HCT116 (cell line): ENCODE data around the gene KASH5.

Source experiments
- ATF3 ChIP-seq: IDR thresholded peaks from 2 replicates; pipeline ENCODE4 v1.6.1; 2012
- EZH2 ChIP-seq: fragments of 200-600 bp; sonication (generic); IDR thresholded peaks from 2 replicates; pipeline ENCODE4 v1.6.1; 2017; ENCODE audit warnings: antibody characterized with exemption, mixed run types
- EZH2phosphoT487 ChIP-seq: fragments of 200-600 bp; IDR thresholded peaks from 2 replicates; pipeline ENCODE4 v1.6.1; 2018; ENCODE audit warnings: antibody characterized with exemption, borderline replicate concordance
- JUND ChIP-seq: IDR thresholded peaks from 2 replicates; pipeline ENCODE4 v1.6.1; 2012
- POLR2A ChIP-seq: IDR thresholded peaks from 2 replicates; pipeline ENCODE4 v1.7.0; 2011; ENCODE audit warnings: borderline replicate concordance; ENCODE audit not compliant: insufficient read depth, insufficient read length; ENCODE audit errors: extremely low read depth
- POLR2AphosphoS5 ChIP-seq: IDR thresholded peaks from 2 replicates; pipeline ENCODE4 v1.6.1; 2011; ENCODE audit warnings: mild to moderate bottlenecking, low read depth, low read length, moderate library complexity
- REST ChIP-seq: IDR thresholded peaks from 2 replicates; pipeline ENCODE4 v1.6.1; 2012; ENCODE audit warnings: low read depth
- SP1 ChIP-seq: IDR thresholded peaks from 2 replicates; pipeline ENCODE4 v1.6.1; 2012; ENCODE audit warnings: low read depth
- SRF ChIP-seq: IDR thresholded peaks from 2 replicates; pipeline ENCODE4 v1.6.1; 2012; ENCODE audit warnings: low read depth
- TF ChIP-seq, protein P1 (sequence below), 3 experiments: fragments of 200-600 bp in 1 of 3; sonication (generic) in 1 of 3; IDR thresholded peaks in 2 of 3; conservative IDR thresholded peaks in 1 of 3; 2 replicates each; pipeline ENCODE4 v1.5.1; 2012 to 2017; ENCODE audit warnings: low read depth in 2 of 3, low read length in 2 of 3, antibody characterized with exemption in 1 of 3, borderline replicate concordance in 1 of 3, control low read depth in 1 of 3, mild to moderate bottlenecking in 1 of 3, mixed read lengths in 1 of 3, mixed run types in 1 of 3, moderate library complexity in 1 of 3; ENCODE audit not compliant: insufficient read depth in 1 of 3

DNA sequence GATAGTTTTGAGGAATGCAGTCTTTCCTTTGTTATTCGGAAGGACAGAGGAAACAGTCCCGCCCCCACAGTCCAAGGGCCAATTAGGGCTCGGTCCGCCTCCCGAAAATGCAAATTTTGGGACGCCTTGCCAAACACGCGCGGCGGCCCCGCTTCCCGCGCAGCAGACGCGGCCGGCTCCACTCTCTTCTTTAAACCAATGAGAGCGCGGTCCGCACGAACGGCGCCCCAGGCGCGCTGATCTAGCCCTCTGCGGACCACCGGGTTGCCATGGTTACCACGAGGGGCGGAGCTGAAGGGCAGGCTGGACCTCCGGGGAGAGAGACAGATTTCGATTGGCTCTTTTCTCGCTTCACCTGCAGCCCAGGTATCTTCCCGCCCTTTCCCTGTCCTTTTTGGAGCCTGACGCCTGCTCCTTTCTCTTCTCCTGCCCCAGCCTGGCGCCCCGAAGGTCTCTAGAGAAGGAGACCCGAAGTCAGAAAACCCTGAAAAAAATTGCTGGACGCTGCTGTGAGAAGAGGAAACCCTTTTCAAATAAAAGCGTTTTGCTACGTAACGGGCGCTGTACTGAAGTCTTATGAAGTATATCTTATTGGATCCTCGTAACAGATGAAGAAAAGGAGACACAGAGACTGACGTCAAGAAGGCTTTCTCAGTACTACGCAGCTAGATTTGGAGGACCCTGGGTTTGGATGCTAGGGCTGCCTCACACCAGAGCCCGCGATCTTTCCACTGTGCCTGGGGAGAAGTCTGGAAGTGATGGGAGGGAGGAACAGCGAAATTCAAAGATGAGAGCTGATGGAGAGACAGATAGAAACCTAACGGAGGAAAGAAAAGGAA is 33.2 kb downstream of the KASH5 start:
- TF ChIP-seq, protein P1, sequence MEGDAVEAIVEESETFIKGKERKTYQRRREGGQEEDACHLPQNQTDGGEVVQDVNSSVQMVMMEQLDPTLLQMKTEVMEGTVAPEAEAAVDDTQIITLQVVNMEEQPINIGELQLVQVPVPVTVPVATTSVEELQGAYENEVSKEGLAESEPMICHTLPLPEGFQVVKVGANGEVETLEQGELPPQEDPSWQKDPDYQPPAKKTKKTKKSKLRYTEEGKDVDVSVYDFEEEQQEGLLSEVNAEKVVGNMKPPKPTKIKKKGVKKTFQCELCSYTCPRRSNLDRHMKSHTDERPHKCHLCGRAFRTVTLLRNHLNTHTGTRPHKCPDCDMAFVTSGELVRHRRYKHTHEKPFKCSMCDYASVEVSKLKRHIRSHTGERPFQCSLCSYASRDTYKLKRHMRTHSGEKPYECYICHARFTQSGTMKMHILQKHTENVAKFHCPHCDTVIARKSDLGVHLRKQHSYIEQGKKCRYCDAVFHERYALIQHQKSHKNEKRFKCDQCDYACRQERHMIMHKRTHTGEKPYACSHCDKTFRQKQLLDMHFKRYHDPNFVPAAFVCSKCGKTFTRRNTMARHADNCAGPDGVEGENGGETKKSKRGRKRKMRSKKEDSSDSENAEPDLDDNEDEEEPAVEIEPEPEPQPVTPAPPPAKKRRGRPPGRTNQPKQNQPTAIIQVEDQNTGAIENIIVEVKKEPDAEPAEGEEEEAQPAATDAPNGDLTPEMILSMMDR (IDR thresholded peaks at IDR 0.05 in 2 of 3, conservative IDR thresholded peaks at IDR 0.05 in 1 of 3; ENCODE audit: borderline replicate concordance in 1 of 3, insufficient read depth in 1 of 3, low read depth in 2 of 3, low read length in 2 of 3): no peak
- no peak for TF ChIP-seq POLR2A
- no peak for TF ChIP-seq SP1
- TF ChIP-seq EZH2: no peak
- TF ChIP-seq ATF3: no peak
- TF ChIP-seq JUND: no peak
- no peak for TF ChIP-seq SRF
- no peak for TF ChIP-seq POLR2AphosphoS5
- TF ChIP-seq EZH2phosphoT487: no peak
- TF ChIP-seq REST: no peak
